ENCODE measurements around the gene GPSM1.

DNA sequence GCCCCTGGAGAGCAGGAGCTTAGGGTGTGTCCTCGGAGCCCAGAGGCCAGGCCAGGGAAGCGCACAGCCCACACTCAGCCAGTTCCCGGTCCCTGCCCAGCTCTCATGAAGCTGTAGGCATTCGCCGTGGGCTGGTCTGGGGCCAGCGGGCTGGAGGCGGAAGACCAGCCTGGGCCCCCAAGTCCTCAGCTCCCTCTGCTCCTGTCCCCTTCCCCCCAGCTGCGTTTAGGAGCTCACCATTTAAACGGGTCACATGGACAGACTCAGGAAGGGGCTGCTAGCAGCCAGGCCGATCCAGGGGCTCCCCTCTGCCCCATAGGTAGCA lies 18.8 kb downstream of the GPSM1 start:
- TF ChIP-seq, protein P1, sequence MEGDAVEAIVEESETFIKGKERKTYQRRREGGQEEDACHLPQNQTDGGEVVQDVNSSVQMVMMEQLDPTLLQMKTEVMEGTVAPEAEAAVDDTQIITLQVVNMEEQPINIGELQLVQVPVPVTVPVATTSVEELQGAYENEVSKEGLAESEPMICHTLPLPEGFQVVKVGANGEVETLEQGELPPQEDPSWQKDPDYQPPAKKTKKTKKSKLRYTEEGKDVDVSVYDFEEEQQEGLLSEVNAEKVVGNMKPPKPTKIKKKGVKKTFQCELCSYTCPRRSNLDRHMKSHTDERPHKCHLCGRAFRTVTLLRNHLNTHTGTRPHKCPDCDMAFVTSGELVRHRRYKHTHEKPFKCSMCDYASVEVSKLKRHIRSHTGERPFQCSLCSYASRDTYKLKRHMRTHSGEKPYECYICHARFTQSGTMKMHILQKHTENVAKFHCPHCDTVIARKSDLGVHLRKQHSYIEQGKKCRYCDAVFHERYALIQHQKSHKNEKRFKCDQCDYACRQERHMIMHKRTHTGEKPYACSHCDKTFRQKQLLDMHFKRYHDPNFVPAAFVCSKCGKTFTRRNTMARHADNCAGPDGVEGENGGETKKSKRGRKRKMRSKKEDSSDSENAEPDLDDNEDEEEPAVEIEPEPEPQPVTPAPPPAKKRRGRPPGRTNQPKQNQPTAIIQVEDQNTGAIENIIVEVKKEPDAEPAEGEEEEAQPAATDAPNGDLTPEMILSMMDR (IDR thresholded peaks at IDR 0.05), result no peak
- no peak for TF ChIP-seq POLR2A (IDR thresholded peaks at IDR 0.05)
